ENCODE data around the gene ARHGAP24. TPM values are rescaled to one million over a fixed set of nuclear protein-coding genes. Genes with fewer than 3 reads are reported as not detected.

The ARHGAP24 gene
- total RNA-seq, 4 donors from 2014 or later: 17.8 to 65.2 (median 27.2) TPM

DNA sequence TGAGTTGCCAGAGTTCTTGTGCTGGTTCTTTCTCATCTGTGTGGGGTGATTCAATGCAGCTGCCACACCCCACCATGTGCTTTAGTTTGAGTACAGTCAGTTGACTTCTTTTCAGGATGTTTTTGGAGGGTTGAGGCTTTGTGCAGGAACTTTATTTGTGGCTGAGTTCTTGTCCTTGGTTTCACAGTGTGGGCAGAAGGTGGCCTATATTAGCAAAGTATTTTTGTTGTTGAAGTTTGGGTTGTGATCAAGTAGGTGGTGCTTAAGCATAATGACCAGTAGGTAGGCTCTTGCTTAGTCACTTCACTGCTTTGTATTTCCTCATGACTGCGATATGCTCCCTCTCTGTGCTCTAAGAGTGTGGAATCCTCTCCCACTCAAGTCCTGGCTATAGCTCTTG lies 80.3 kb downstream of the ARHGAP24 start:
- no peaks in the 10 kb centered on the region for H3K9me3 ChIP-seq
- no peak for TF ChIP-seq CTCF (IDR thresholded peaks at IDR 0.05)
- TF ChIP-seq EP300 (IDR thresholded peaks at IDR 0.05): no peak
- TF ChIP-seq POLR2A (IDR thresholded peaks at IDR 0.05): no peak
- no peak for TF ChIP-seq POLR2AphosphoS5 (IDR thresholded peaks at IDR 0.05)
- H3K4me1 ChIP-seq: peaks cover 4% of the 10 kb centered on the region
- H3K36me3 ChIP-seq: no peaks in the 10 kb centered on the region
- H3K27ac ChIP-seq: no peak overlapping the region
- DNase-seq (ENCODE audit: low spot score in 2 of 2): no peak
- H3K27me3 ChIP-seq: no peaks in the 10 kb centered on the region
- 93% methylated on average over 1 of the region's 1 CpG for WGBS
- H3K4me3 ChIP-seq: no peak overlapping the region

GRCh38 chr4:85556283-85556682 lies 81.3 kb downstream of the ARHGAP24 start:
- Histone ChIP-seq H3K4me3 (no peak overlapping the region), H3K27ac (no peak overlapping the region), H3K36me3 (no peaks in the 10 kb centered on the region), H3K9me3 (no peaks in the 10 kb centered on the region), H3K27me3 (no peaks in the 10 kb centered on the region), H3K4me1 (peaks cover 4% of the 10 kb centered on the region)
- TF ChIP-seq POLR2A (IDR thresholded peaks at IDR 0.05) (no peak), EP300 (IDR thresholded peaks at IDR 0.05) (no peak), POLR2AphosphoS5 (IDR thresholded peaks at IDR 0.05) (no peak), CTCF (IDR thresholded peaks at IDR 0.05) (no peak)
- DNase-seq (ENCODE audit: low spot score in 2 of 2): no peak
- WGBS: 66% methylated on average over 4 of the region's 4 CpGs

GRCh38 chr4:85557016-85557901 lies 82.3 kb downstream of the ARHGAP24 start:
- H3K9me3 ChIP-seq: no peaks in the 10 kb centered on the region
- H3K27me3 ChIP-seq: no peaks in the 10 kb centered on the region
- no peaks in the 10 kb centered on the region for H3K36me3 ChIP-seq
- peaks cover 4% of the 10 kb centered on the region for H3K4me1 ChIP-seq
- no peak overlapping the region for H3K27ac ChIP-seq
- no peak overlapping the region for H3K4me3 ChIP-seq
- TF ChIP-seq EP300 (IDR thresholded peaks at IDR 0.05): no peak
- TF ChIP-seq POLR2A (IDR thresholded peaks at IDR 0.05): no peak
- no peak for TF ChIP-seq CTCF (IDR thresholded peaks at IDR 0.05)
- TF ChIP-seq POLR2AphosphoS5 (IDR thresholded peaks at IDR 0.05): no peak
- DNase-seq (ENCODE audit: low spot score in 2 of 2): no peak
- 68% methylated on average over 5 of the region's 6 CpGs for WGBS

DNA sequence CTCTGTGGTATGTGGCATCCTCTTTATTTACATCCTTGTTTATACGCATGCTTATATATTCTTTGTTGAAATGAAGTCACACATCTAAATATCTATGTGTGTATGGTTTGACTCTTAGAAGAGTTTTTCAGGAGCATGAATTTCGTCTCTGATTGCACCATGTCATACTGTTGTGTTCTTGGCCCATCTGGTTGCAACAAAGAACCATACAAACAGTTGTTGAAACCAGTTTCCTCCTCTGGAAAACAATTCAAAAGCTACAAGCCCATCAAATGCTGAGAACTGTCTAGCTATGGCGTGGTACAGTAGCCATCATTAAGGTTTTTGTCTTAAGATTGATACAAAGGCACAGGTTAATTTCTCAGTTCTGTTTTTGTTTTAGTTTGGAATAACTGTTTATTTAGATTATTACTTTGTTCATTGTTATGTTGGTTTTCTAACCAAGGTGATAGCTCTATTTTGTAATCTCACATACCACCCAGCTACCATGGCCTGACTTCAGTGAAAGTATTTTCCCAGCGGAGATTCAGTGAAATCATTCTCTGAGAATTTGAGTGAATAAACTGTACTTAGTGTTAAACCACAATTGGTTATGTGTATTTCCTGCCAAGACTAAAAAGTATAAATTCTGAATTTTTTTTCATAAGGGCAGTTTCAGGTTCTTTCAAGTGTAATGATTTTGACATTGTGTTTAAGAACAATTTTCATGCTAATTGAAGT lies 91.0 kb downstream of the ARHGAP24 start:
- H3K9me3 ChIP-seq: no peaks in the 10 kb centered on the region
- H3K36me3 ChIP-seq: no peaks in the 10 kb centered on the region
- TF ChIP-seq CTCF (IDR thresholded peaks at IDR 0.05): no peak
- TF ChIP-seq EP300 (IDR thresholded peaks at IDR 0.05): no peak
- TF ChIP-seq POLR2A (IDR thresholded peaks at IDR 0.05): no peak
- TF ChIP-seq POLR2AphosphoS5 (IDR thresholded peaks at IDR 0.05): no peak
- DNase-seq (ENCODE audit: low spot score in 2 of 2): no peak
- H3K4me1 ChIP-seq: peaks cover 26% of the 10 kb centered on the region
- no peak overlapping the region for H3K27ac ChIP-seq
- WGBS: 89% methylated on average over 4 of the region's 4 CpGs
- no peak overlapping the region for H3K4me3 ChIP-seq
- H3K27me3 ChIP-seq: no peaks in the 10 kb centered on the region

GRCh38 chr4:85569730-85570299 lies 94.9 kb downstream of the ARHGAP24 start:
- WGBS: 47% methylated on average over 2 of the region's 2 CpGs
- Histone ChIP-seq H3K36me3 (no peaks in the 10 kb centered on the region), H3K4me3 (no peak overlapping the region), H3K27ac (peak overlapping the region; percentile 56), H3K9me3 (no peaks in the 10 kb centered on the region), H3K27me3 (no peaks in the 10 kb centered on the region), H3K4me1 (peaks cover 28% of the 10 kb centered on the region)
- no peak for DNase-seq (ENCODE audit: low spot score in 2 of 2)
- TF ChIP-seq CTCF (IDR thresholded peaks at IDR 0.05): no peak
